Left ventricle myocardium inferior (tissue), 1 donor: ENCODE measurements around the gene HECW1. TPM values are rescaled to one million over a fixed set of nuclear protein-coding genes. Genes with fewer than 3 reads are reported as not detected.
A peak's percentile ranks its signal among the peaks of the same experiment; 100 is the strongest.

Source experiments
- DNase-seq: peaks from one replicate; pipeline ENCODE4 v3.0.0-alpha.2; 2020
- H3K27ac ChIP-seq: fragments of 200-600 bp; replicated peaks from 2 replicates; pipeline ENCODE4 v1.8.0; 2021
- H3K27me3 ChIP-seq: fragments of 200-600 bp; 2 replicates; pipeline ENCODE4 v1.8.0; 2021; ENCODE audit warnings: low read depth
- H3K36me3 ChIP-seq: fragments of 200-600 bp; 2 replicates; pipeline ENCODE4 v1.8.0; 2021
- H3K4me1 ChIP-seq: fragments of 200-600 bp; 2 replicates; pipeline ENCODE4 v1.8.0; 2021
- H3K4me3 ChIP-seq: fragments of 200-600 bp; 2 replicates; pipeline ENCODE4 v1.8.0; 2021; ENCODE audit warnings: mild to moderate bottlenecking, moderate library complexity
- H3K9me3 ChIP-seq: fragments of 200-600 bp; replicated peaks from 2 replicates; pipeline ENCODE4 v1.8.0; 2021
- CTCF ChIP-seq: fragments of 200-600 bp; IDR thresholded peaks from 2 replicates; pipeline ENCODE4 v1.8.0; 2021; ENCODE audit warnings: antibody characterized with exemption, mild to moderate bottlenecking, borderline replicate concordance
- intact Hi-C: fragments of 100-400 bp; cut with micrococcal nuclease; formaldehyde crosslinking; loops from one replicate; pipeline ENCODE4 v1.11.0; 2022
- total RNA-seq: library from RNA; stranded (reverse); fragmentation: NEBNext Ultra II Directional; extraction: Animal tissue kit (Norgen Biotek cat#: 25700); gene quantifications from one replicate; pipeline ENCODE4 v1.2.1, GENCODE V29; 2021
- donor health status: DM: no; HTN: yes; CAD: no; lungs with severe emphysema.

HECW1 gene
- total RNA-seq, 1 donor from 2014 or later: not detected

- H3K27me3 ChIP-seq: peaks cover 4% of the 10 kb centered on the region
- H3K4me1 ChIP-seq: no peaks in the 10 kb centered on the region
- H3K4me3 ChIP-seq: no peak overlapping the region
- intact Hi-C loops: no loop called here
- H3K27ac ChIP-seq: no peak overlapping the region
- H3K9me3 ChIP-seq: no peaks in the 10 kb centered on the region
- TF ChIP-seq CTCF: no peak
- no peak for DNase-seq
- H3K36me3 ChIP-seq: no peaks in the 10 kb centered on the region
Measured at GRCh38 chr7:43437001-43437400, 324.6 kb downstream of the HECW1 start.

GRCh38 chr7:43438897-43439479, 326.5 kb downstream of the HECW1 start:
- Histone ChIP-seq H3K9me3 (no peaks in the 10 kb centered on the region), H3K4me3 (no peak overlapping the region), H3K4me1 (no peaks in the 10 kb centered on the region), H3K27me3 (peaks cover 5% of the 10 kb centered on the region), H3K36me3 (no peaks in the 10 kb centered on the region), H3K27ac (no peak overlapping the region)
- TF ChIP-seq CTCF: no peak
- intact Hi-C loops: no loop called here
- DNase-seq: no peak

- intact Hi-C loops: no loop called here
- Histone ChIP-seq H3K9me3 (no peaks in the 10 kb centered on the region), H3K4me3 (no peak overlapping the region), H3K27me3 (peaks cover 13% of the 10 kb centered on the region), H3K4me1 (no peaks in the 10 kb centered on the region), H3K27ac (no peak overlapping the region), H3K36me3 (no peaks in the 10 kb centered on the region)
- no peak for DNase-seq
- TF ChIP-seq CTCF: peak; percentile 70
Measured at GRCh38 chr7:43439631-43440401, 327.4 kb downstream of the HECW1 start.

GRCh38 chr7:43441231-43442130, 329.0 kb downstream of the HECW1 start:
- no peak for DNase-seq
- Histone ChIP-seq H3K4me1 (no peaks in the 10 kb centered on the region), H3K4me3 (no peak overlapping the region), H3K9me3 (no peaks in the 10 kb centered on the region), H3K27me3 (peaks cover 20% of the 10 kb centered on the region), H3K36me3 (no peaks in the 10 kb centered on the region), H3K27ac (no peak overlapping the region)
- no peak for TF ChIP-seq CTCF
- intact Hi-C loops: no loop called here

- no peak for DNase-seq
- H3K9me3 ChIP-seq: no peaks in the 10 kb centered on the region
- peaks cover 16% of the 10 kb centered on the region for H3K27me3 ChIP-seq
- H3K27ac ChIP-seq: no peak overlapping the region
- intact Hi-C loops: no loop called here
- H3K36me3 ChIP-seq: no peaks in the 10 kb centered on the region
- no peak for TF ChIP-seq CTCF
- no peak overlapping the region for H3K4me3 ChIP-seq
- H3K4me1 ChIP-seq: no peaks in the 10 kb centered on the region
Measured at GRCh38 chr7:43443381-43443780, 330.9 kb downstream of the HECW1 start.
